GM15510 (cell line): ENCODE measurements around the gene CCN2.

Experiments used
- POLR2A ChIP-seq: IDR thresholded peaks from 3 replicates; pipeline ENCODE4 v1.6.1; 2011; ENCODE audit warnings: borderline replicate concordance; ENCODE audit not compliant: insufficient read length; ENCODE audit errors: extremely low read depth

CCN2 gene

GRCh38 chr6:131951576-131952230, 531 bp upstream of the CCN2 start:
- no peak for TF ChIP-seq POLR2A

DNA sequence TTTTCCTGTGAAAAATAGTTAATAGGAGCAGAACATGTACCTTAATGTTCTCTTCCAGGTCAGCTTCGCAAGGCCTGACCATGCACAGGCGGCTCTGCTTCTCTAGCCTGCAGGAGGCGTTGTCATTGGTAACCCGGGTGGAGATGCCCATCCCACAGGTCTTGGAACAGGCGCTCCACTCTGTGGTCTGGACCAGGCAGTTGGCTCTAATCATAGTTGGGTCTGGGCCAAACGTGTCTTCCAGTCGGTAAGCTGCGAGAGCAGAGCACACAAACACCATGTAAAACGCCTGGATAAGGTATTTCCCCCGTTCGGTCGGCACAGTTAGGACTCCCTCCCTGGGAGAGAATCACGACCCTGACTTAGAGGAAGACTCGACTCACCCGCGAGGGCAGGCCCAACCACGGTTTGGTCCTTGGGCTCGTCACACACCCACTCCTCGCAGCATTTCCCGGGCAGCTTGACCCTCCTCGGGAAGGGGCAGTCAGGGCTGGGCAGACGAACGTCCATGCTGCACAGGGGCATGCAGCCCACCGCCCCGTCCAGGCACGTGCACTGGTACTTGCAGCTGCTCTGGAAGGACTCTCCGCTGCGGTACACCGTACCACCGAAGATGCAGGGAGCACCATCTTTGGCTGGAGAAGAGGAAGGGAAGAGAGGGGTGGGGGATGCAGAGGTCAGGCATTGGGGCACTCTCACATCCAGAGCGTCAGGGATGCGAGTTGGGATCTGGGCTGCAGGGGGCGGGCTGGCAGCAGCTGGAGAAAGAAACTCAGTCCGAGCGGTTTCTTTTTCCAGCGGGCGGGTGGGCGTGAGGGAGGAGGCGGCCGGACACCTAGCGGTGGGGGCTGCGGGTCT, 1.0 kb downstream of the CCN2 start:
- no peak for TF ChIP-seq POLR2A

GRCh38 chr6:131949620-131949908, 1.6 kb downstream of the CCN2 start:
- TF ChIP-seq POLR2A, result no peak

DNA sequence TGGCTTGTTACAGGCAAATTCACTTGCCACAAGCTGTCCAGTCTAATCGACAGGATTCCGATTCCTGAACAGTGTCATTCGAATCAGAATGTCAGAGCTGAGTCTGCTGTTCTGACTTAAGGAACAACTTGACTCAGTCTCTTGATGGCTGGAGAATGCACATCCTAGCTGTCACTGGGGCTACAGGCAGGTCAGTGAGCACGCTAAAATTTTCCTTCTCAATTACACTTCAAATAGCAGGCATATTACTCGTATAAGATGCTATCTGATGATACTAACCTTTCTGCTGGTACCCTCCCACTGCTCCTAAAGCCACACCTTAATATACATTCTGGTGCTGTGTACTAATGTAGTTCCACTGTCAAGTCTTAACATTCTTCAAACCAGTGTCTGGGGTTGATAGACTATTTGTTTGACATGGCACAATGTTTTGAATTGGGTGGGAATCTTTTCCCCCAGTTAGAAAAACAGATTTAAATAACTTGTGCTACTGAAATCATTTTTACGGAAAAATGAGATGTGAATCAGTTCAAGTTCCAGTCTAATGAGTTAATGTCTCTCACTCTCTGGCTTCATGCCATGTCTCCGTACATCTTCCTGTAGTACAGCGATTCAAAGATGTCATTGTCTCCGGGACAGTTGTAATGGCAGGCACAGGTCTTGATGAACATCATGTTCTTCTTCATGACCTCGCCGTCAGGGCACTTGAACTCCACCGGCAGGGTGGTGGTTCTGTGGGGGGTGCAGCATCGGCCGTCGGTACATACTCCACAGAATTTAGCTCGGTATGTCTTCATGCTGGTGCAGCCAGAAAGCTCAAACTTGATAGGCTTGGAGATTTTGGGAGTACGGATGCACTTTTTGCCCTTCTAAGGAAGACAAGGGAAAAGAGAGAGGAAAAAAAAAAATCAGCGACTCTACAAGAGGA, 2.2 kb downstream of the CCN2 start:
- no peak for TF ChIP-seq POLR2A

- no peak for TF ChIP-seq POLR2A
Observed at GRCh38 chr6:131947986-131948661, 3.0 kb downstream of the CCN2 start.

GRCh38 chr6:131946992-131947955, 3.9 kb downstream of the CCN2 start:
- TF ChIP-seq POLR2A, result no peak

DNA sequence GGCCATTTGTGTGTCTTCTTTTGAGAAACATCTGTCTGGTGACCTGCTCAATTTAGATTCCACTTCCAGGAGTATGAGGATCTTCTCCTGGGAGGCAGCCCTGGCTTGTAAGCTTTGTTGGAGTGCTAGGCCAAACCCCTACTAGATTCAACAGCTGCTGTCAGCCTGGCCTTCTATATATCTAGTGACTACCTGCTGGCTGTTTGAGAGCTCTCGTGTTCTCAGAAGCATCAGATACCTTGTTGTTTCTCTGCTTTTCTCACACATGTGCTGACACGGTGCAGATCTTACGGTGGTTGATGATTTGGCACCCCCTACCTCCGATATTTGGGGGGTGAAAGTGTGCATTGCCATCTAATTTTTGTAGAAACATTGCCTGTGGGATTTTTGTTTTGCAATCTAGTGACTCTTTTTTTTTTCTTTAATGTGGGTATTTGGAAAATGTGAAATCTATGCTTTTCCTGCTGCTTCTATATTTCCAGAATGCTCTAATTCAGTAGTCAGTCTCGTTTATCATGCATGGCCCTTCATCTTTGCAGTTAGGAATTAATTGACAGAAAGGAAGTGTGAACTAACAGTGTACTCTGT, 4.7 kb downstream of the CCN2 start:
- no peak for TF ChIP-seq POLR2A

DNA sequence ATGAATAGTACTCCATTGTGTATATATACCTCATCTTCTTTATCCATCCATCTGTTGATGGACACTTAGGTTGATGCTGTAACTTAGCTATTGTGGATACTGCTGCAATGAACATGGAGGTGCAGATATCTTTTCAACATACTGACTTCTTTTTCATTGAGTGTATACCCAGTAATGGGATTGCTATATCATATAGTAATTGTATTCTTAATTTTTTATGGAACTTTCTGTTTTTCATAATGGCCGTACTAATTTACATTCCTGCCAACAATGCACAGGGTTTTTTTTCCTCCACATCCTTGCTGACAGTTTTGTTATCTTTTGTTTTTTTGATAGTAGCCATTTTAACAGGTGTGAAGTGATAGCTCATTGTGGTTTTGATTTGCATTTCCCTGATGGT, 5.2 kb downstream of the CCN2 start:
- no peak for TF ChIP-seq POLR2A

GRCh38 chr6:131937703-131938631, 13.2 kb downstream of the CCN2 start:
- no peak for TF ChIP-seq POLR2A

DNA sequence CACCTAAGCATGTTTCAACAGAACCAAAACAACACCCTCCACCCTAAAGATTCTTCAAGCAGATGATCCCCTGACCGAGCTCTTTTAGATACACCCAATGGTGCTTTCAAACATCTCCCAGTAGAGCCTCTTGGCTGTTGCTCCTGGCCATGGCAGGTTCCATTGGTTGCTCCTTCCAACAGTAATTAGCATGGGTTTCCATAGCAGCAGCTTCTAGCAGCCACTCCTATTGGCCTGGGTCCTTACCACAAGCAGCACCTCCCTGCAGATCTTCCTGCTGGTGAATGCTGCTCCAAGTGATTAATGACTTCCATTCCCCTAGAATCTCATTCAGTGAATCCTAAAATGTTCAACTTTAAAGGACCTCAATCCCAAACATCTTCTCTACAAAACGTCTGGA, 13.9 kb downstream of the CCN2 start:
- no peak for TF ChIP-seq POLR2A

DNA sequence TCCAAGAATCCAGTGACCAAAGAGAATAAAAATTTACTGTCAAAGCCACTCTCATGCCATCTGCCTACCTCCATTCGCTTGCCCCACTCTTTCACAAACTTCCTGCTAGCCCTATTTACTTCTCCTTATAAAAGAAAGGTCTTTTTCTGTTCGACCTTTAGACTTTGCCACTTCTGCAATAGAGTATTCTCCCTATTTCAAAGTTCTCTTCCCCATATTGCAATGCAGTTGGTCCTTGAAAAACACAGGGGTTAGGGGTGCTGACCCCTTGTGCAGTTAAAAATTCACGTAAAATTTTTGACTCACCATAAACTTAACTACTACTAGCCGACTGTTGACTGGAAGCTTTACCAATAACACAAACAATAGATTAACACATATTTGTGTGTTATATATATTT, 15.0 kb downstream of the CCN2 start:
- TF ChIP-seq POLR2A, result no peak

- no peak for TF ChIP-seq POLR2A
Observed at GRCh38 chr6:131931063-131931750, 20.0 kb downstream of the CCN2 start.

- TF ChIP-seq POLR2A, result no peak
Observed at GRCh38 chr6:131929976-131930375, 21.2 kb downstream of the CCN2 start.
